ENCODE data around the gene EPB41L1. TPM values are rescaled to one million over a fixed set of nuclear protein-coding genes. Genes with fewer than 3 reads are reported as not detected.

The EPB41L1 gene
- total RNA-seq, 2 donors from 2014 or later, result 32.3 to 36.7 TPM

DNA sequence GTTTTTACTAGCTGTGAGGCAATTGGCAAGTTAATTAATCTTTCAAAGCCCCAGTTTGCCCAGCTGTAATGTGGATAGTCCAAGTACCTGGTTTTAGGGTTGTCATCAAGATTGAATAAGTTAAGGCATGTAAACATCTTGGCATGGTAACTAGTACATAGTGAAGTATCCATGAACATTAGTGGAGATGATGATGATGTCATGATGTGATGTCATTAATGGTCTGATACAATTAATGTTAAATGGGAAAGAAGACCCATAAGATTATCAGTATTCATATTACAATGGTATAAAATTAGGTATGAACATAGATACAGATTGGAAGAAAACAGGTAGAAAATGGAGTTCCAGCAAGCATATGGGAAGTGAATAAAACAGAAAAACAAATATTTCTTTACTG lies 5.3 kb downstream of the EPB41L1 start:
- H3K9me3 ChIP-seq (ENCODE audit: control insufficient read depth, low read length), result no peaks in the 10 kb centered on the region
- Mint-ChIP-seq H3K36me3 (ENCODE audit: low read depth) (no peaks in the 10 kb centered on the region), H3K27me3 (ENCODE audit: insufficient read depth) (peaks cover 11% of the 10 kb centered on the region), H3K4me3 (no peak overlapping the region), H3K4me1 (peaks cover 2% of the 10 kb centered on the region), H3K9me3 (no peaks in the 10 kb centered on the region), H3K27ac (no peak overlapping the region)
- no peak for TF ChIP-seq CTCF (conservative IDR thresholded peaks at IDR 0.05)
- no peak for DNase-seq
- H3K9ac ChIP-seq (ENCODE audit: extremely low read depth, low read length, poor library complexity, severe bottlenecking), result no peak overlapping the region
- H3K36me3 ChIP-seq (ENCODE audit: control insufficient read depth, insufficient read depth, low read length), result no peaks in the 10 kb centered on the region
- H3K27ac ChIP-seq (ENCODE audit: low read depth, low read length), result no peak overlapping the region
- H3K4me3 ChIP-seq (ENCODE audit: low read length), result no peak overlapping the region
- H3K4me1 ChIP-seq (ENCODE audit: control insufficient read depth, insufficient read depth, low read length), result no peaks in the 10 kb centered on the region
- H3K27me3 ChIP-seq (ENCODE audit: control insufficient read depth, insufficient read depth, low read length, poor library complexity, severe bottlenecking), result peaks cover 13% of the 10 kb centered on the region

- Histone ChIP-seq H3K9me3 (ENCODE audit: control insufficient read depth, low read length) (no peaks in the 10 kb centered on the region), H3K4me1 (ENCODE audit: control insufficient read depth, insufficient read depth, low read length) (no peaks in the 10 kb centered on the region), H3K4me3 (ENCODE audit: low read length) (no peak overlapping the region), H3K27me3 (ENCODE audit: control insufficient read depth, insufficient read depth, low read length, poor library complexity, severe bottlenecking) (no peaks in the 10 kb centered on the region), H3K36me3 (ENCODE audit: control insufficient read depth, insufficient read depth, low read length) (no peaks in the 10 kb centered on the region), H3K27ac (ENCODE audit: low read depth, low read length) (no peak overlapping the region), H3K9ac (ENCODE audit: extremely low read depth, low read length, poor library complexity, severe bottlenecking) (no peak overlapping the region)
- WGBS, 2 experiments (ENCODE audit: insufficient coverage in 1 of 2, insufficient read length in 1 of 2), result 88 to 92% methylated on average over 11 to 14 of the region's 14 CpGs
- TF ChIP-seq CTCF (conservative IDR thresholded peaks at IDR 0.05), result no peak
- Mint-ChIP-seq H3K4me1 (no peaks in the 10 kb centered on the region), H3K27ac (no peak overlapping the region), H3K4me3 (no peak overlapping the region), H3K36me3 (ENCODE audit: low read depth) (no peaks in the 10 kb centered on the region), H3K27me3 (ENCODE audit: insufficient read depth) (no peaks in the 10 kb centered on the region), H3K9me3 (no peaks in the 10 kb centered on the region)
- no peak for DNase-seq
Measured at GRCh38 chr20:36162272-36162966, 7.9 kb downstream of the EPB41L1 start.

DNA sequence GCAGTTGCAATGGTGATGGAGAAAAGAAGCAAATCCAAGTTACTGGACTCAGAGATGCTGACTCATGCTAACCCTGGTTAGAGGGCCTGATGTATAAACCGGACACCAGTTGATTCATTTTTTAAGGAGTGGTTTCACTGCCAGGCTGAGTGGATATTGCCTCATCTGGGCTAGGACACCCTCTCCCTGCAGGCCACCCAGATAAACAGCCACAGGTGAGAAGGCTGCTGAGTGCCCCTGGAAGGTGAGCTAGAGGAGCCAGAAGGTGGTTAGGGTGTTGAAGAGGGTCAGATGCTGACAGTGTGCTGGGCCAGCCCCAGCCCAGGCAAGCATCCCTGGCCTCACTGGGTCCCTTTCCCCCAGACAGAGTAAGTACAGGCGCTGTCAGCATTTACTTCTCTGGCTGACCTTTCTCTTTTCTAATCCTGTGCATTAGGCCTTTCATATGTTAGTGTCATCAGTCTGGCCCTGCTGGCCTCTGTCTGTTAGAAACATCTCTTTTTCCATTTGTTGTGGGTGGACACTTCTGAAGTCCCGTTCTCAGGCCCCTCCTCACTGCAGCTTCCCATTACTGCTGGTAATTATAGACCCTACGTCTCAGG lies 13.5 kb downstream of the EPB41L1 start:
- H3K9me3 Mint-ChIP-seq, result no peaks in the 10 kb centered on the region

More for the DNA sequence above, 13.5 kb downstream of the EPB41L1 start:
- Histone ChIP-seq H3K36me3 (ENCODE audit: control insufficient read depth, insufficient read depth, low read length) (no peaks in the 10 kb centered on the region), H3K4me1 (ENCODE audit: control insufficient read depth, insufficient read depth, low read length) (no peaks in the 10 kb centered on the region), H3K27me3 (ENCODE audit: control insufficient read depth, insufficient read depth, low read length, poor library complexity, severe bottlenecking) (no peaks in the 10 kb centered on the region), H3K4me3 (ENCODE audit: low read length) (no peak overlapping the region), H3K9ac (ENCODE audit: extremely low read depth, low read length, poor library complexity, severe bottlenecking) (no peak overlapping the region), H3K9me3 (ENCODE audit: control insufficient read depth, low read length) (no peaks in the 10 kb centered on the region), H3K27ac (ENCODE audit: low read depth, low read length) (peak overlapping the region; percentile 53)
- no peak overlapping the region for H3K4me3 Mint-ChIP-seq
- H3K4me1 Mint-ChIP-seq, result peaks cover under 1% of the 10 kb centered on the region
- H3K27ac Mint-ChIP-seq, result no peak overlapping the region
- H3K36me3 Mint-ChIP-seq (ENCODE audit: low read depth), result no peaks in the 10 kb centered on the region
- TF ChIP-seq CTCF (conservative IDR thresholded peaks at IDR 0.05), result no peak
- WGBS, 2 experiments (ENCODE audit: insufficient coverage in 1 of 2, insufficient read length in 1 of 2), result 90 to 97% methylated on average over 1 to 3 of the region's 4 CpGs
- DNase-seq, result no peak
- no peaks in the 10 kb centered on the region for H3K27me3 Mint-ChIP-seq (ENCODE audit: insufficient read depth)
